CD1c-positive myeloid dendritic cell (primary cell): ENCODE data around the gene DIO3.

Experiments
- DNase-seq: peaks from one replicate; pipeline ENCODE4 v3.0.0-alpha.2; 2016; ENCODE audit errors: extremely low spot score

Gene DIO3

DNA sequence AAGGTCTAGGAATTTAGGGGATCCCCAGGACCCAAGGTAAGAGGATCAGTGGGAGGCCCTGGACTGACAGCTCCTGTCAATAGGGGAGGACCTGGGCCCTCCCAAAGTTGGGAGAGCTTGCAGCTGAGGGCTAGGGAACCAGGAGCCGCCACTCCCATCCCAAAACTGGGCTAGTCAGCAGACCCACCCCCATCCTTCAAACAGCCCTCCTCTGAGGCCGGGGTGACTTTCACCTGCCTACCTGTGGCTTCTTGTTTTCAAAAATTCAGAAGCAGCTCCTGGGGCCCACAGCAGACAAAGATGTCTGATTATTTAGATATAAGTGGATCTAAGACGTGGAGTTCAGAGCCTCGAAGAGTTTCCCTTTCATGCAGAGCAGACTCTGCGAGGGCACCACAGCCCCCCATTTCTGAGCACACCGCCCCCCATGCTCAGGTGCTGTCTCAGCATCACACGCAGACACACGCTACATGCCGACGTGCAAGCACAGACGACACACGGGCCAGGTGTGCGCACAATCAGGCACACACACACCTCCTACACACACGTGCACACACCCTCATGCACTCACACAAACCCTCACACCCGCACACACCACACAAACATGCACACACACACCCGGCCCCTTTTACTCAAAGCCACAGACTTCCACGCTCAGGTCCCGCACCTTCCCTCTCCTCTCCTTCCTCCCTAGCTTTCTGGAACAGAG lies 21.9 kb downstream of the DIO3 start:
- no peak for DNase-seq

DNA sequence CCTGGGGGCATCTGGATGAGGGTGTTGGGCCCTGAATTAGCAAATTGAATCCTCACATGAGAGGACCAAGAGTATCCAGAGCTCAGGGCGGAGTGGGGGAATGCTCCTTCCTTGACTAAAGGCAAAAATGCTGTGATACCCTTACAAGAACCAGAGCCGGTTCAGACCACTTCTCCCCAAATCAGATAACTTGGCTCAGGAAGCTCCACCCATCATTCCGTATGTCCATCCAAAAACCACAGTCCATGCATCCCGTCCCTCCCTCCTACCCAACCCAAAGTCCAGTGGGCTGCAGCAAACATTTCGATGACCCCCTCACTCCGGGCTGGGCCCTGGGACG lies 22.4 kb downstream of the DIO3 start:
- no peak for DNase-seq

DNA sequence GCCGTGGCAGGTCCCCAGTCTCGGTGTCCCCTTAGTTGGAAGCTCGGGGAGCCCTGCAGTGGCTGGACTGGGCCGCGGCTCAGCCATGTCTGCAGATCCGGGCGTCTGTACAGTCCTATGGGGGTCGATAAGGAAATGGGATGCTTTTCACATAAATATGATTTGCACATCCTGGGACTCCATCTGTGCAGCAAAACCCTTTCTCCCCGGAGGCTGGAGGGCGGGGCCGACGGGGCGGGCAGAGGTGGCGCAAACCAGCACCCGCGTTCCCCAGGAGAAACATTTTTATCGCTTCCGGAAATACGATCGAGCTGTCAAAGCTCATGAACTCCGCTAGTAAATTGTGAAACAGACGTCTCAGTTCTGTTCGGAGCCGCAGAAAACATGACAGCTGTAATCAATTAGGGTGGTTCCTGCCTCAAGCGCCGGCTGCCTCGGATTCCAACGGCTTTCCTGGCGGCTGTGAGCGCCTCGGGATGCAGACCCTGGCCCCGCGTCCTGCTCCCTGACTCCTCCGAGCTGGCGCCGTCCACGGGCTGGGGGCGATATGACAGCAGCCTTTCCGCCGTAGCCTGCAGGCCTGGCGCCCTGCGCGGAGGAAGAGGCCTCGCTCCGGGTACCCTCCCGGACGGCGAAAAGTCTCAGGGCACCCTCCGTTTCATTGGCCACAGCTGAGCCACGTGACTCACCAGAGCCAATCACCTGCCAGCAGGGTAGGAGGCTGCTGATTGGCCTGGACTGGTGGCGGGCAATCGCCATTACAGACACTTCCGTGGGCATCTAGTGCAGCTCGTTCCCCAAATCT lies 23.0 kb downstream of the DIO3 start:
- no peak for DNase-seq

GRCh38 chr14:101585211-101585610 lies 23.9 kb downstream of the DIO3 start:
- DNase-seq = no peak

DNA sequence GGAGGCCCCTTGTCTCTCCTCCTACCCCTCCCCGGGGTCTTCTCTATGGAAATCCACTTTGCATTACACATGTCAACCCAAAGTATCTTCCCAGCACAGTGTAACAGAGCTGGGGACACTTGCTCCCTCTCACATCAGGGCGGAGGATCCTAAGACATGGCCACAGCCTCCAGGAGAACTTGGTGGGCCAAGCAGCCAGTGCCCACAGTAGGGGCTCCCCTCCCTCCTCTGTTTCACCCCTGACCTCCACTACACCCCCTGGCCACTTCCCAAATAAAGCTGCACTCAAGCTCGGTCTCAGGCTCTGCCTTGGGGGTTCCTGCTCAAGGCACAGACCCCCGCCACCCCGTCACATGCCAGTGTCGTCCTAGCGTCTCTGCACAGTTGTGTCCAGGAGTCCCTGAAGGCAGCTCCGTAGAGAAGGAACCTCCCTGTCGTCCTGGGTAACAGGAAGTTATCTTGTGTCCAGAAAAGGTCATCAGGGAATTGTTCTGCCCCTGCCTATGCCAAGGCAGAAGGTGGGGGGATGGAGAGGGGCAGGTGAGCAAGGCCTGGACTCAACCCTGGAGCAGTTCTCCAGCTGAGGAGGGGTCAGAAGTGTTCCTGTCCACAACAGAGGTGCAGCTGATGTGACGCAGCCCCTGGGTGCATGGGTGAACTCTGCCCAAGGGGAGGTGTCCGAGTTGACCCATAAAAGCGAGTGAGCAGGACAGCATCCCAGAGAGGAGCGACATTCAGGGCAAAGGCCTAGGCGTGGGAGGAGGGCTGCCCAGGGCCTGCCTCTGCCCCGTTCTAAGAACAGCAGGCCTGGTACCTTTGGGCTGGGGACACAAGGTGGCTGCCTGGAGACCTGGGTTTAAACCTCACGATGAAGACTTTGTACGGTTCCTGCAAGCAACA lies 25.5 kb downstream of the DIO3 start:
- DNase-seq = no peak

GRCh38 chr14:101587441-101587911 lies 26.2 kb downstream of the DIO3 start:
- DNase-seq = no peak

DNA sequence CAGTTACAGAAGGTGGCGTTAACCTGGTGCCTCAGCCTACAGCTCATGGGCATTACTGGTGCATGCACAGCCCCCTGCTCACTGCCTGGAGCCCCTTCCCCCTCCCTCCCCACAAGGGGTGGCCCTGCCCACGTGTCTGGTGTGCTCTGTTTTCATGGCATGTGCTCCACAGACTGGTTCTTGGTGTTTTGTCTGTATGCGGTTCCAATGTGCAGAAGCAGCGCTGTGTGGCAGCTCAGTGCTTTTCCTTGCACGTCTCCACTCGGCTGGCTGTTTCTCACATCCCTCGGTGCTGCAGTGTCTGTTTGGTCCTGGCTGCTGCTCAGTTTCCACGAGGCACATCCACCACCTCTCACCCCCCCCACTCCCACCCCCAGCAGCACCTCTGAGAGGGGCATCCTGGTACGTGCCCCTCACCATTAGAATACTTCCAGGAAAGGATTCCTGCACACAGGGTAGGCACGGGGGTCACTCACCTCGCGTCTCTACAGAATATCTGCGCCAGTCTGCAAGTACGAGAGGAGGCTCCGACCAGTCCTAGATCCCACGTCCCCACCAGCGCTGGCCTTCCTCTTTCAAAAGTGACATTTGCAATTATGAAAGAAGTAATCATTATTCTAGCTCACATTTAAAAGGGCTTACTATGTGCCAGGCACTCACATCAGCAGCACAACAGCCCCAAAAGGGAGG lies 27.1 kb downstream of the DIO3 start:
- no peak for DNase-seq

GRCh38 chr14:101588990-101589389 lies 27.7 kb downstream of the DIO3 start:
- DNase-seq = no peak

GRCh38 chr14:101589486-101590015 lies 28.3 kb downstream of the DIO3 start:
- no peak for DNase-seq

DNA sequence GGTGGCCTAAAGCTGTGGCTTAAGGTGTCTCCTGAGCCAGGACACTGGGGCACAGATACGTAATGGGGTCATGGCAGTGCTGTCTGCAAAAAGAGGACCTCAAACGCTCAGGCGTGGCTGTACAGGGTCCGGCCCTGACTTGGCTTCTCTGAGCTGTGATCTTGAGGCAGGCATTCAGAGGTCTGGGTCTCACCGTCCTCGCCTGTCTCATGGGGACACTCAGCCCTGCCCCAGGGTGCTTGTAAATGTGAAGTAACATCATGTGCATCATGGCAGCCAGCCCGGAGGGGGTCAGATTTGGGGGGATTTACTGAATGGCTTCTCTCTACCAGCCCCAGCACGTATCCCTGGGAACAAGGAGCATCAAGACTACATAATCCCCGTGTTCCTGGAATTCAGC lies 28.8 kb downstream of the DIO3 start:
- DNase-seq = no peak

DNA sequence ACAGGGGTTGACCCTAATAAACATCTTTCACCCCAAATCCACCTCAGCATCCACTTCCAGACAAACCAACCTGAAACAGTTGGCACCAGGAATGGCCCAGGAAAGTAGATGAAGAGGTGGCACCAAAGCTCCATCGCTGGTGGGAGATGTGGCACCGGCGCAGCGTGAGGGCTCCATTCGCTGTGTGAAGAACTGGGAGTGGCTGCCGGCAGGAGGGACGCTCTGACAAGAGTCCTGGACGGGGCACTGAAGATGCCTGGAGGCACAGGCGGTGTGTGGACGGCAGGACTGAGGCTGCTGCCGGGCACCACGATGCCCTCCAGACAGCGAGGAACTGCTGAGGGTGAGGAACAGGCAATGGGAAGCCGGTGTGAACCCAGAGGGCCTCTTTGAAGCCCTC lies 29.3 kb downstream of the DIO3 start:
- no peak for DNase-seq

GRCh38 chr14:101591121-101591520 lies 29.8 kb downstream of the DIO3 start:
- DNase-seq = no peak

DNA sequence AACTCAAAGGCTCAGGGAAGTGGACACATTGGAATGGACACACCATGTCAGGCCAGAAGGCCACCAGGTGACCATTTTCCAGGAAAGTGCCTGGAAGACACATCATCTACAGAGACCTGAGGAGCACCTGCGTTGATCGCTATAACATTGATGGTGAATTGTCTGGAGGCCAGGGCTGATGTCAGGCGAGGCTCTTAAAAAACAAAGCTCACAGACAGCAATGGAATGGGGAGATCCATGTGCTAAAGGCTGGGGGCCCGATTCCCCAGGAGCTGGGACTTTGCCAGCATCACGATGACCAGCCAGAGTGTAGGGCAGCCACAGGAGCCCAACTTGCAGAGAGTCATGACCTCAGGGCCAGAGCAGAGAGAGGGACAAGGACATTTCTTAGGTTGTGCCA lies 30.3 kb downstream of the DIO3 start:
- no peak for DNase-seq

DNA sequence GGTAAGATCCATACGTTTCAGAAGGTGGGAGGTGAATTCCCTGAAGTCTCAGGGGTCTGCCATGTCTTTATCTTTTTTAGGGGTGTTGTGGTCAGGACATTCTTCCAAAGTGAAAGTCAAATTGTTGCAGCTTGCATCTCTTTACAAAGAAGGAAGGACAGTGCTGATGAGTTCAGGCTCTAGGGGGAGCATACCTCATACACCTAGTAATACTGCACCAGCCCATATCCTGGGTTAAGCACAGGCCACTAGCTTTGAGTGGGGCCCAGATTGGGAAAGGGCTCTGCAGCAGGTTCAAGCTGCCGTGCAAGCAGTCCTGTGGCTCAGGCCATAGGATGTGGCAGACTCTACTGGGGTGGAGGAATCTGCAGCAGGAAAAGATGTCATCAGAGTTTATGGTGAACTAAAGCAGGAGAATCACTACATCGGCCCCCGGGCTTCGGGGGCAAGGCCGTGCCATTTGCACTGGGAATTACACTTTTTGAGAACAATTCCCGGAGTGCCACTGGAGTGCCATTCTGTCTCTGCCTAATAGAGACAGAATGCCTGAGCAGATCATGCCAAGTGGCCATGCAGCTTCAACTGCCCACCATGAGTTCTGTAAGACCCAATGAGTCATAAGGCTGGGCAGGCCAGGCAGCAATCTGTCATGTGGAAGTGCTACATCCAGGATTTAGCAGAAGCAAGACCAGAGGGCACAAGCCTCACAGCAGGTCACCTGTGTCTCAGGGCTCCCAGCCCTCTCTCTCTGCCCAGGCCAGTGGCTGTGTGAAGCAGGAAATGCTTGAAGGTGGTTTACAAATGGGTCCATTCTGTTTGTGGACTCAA lies 32.3 kb downstream of the DIO3 start:
- DNase-seq = no peak

GRCh38 chr14:101594511-101595148 lies 33.3 kb downstream of the DIO3 start:
- DNase-seq = no peak

- DNase-seq = no peak
Observed at GRCh38 chr14:101595349-101595748, 34.1 kb downstream of the DIO3 start.

DNA sequence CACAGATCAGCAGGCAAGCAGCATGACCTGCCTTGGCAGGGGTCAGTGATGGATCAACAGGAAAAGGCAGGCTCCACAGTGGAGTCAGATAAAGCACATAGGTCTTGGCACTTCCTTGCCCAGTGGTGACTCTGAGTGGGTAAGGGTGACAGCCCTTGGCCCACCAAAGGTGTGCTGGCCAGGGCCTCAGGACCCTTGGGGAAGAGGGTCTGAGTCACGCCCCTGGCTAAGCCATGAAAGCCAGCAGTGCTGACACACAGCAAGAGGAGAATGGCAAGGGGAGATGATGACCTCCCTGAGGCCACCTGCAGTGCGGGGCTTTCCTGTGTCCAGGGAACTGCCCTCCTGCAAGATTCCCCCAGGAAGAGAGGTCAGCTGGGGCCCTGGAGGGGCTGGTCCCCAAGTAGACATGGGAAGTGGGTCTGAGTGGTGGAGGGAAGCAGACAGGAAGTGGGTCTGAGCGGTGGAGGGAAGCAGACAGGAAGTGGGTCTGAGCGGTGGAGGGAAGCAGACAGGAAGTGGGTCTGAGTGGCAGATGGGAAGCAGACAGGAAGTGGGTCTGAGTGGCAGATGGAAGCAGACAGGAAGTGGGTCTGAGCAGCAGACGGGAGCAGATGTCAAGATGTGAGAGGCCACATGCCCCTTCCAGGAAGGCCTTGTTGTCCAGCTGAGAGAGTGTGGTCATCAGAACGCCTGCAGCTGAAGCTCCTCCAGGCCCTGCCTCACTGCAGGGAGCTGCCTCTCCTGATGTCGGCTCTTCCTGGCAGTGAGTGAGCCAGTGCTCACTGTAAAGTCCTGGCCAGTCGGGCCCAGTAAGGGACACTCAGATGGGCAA lies 34.8 kb downstream of the DIO3 start:
- no peak for DNase-seq

- no peak for DNase-seq
Observed at GRCh38 chr14:101596742-101597141, 35.4 kb downstream of the DIO3 start.

- no peak for DNase-seq
Observed at GRCh38 chr14:101598159-101598558, 36.9 kb downstream of the DIO3 start.
